HK-2 (cell line): ENCODE data around the gene POMT1.
"Not testable (repeated sequence)": the region's sequence is repeated elsewhere in the genome, so short reads cannot be mapped to it uniquely, and the experiment has no call there.

Experiments
- DNase-seq: peaks from one replicate; pipeline ENCODE4 v3.0.0-alpha.2; 2018; ENCODE audit not compliant: unreplicated experiment

POMT1 gene, protein sequence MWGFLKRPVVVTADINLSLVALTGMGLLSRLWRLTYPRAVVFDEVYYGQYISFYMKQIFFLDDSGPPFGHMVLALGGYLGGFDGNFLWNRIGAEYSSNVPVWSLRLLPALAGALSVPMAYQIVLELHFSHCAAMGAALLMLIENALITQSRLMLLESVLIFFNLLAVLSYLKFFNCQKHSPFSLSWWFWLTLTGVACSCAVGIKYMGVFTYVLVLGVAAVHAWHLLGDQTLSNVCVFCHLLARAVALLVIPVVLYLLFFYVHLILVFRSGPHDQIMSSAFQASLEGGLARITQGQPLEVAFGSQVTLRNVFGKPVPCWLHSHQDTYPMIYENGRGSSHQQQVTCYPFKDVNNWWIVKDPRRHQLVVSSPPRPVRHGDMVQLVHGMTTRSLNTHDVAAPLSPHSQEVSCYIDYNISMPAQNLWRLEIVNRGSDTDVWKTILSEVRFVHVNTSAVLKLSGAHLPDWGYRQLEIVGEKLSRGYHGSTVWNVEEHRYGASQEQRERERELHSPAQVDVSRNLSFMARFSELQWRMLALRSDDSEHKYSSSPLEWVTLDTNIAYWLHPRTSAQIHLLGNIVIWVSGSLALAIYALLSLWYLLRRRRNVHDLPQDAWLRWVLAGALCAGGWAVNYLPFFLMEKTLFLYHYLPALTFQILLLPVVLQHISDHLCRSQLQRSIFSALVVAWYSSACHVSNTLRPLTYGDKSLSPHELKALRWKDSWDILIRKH

DNA sequence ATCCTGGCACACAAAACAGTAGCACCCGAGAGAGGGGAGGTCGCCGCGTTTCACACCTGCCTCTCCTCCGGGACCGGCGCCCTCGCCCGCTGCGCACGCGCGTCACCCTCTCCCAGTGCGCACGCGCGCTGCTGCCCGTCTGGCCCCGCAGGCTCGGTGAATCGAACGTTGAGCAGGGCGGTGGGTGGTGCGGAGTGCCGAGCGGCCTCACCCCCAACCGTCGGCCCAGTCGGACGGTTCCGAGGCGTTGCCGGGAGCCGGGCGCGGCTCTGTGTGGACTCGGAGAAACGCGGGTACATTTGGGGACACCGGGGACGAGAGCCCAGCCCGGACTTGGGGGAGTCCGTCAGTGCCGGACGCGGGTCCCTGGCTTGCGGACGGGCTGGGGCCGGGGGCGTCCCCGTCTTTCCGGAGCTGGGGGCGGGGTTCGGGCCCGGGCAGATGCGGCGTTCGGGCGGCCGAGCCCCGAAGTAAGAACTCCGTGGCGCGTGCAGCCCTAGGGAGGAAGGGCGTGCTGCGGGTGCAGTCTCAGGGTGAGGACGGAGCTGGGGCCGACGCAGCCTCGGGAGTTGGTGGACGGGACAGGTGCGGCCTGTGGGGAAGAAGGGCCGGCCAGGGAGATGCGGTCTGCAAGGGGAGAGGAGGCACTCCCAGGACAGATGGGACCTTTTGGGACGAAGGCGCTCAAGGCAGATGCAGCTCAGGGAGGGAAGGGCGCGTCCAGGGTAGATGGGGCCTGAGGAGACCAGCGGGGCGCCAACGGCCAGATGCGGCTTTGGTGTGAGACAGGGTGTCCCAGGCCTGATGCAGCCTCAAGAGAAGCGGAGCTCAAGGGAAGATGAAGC lies at the start of gene POMT1:
Gene POMT1 (plus strand): TSS at position 138 of the 845 bp plus-strand sequence. CDS start 1,301 bp downstream, outside the sequence.
- DNase-seq: peak; percentile 88

DNA sequence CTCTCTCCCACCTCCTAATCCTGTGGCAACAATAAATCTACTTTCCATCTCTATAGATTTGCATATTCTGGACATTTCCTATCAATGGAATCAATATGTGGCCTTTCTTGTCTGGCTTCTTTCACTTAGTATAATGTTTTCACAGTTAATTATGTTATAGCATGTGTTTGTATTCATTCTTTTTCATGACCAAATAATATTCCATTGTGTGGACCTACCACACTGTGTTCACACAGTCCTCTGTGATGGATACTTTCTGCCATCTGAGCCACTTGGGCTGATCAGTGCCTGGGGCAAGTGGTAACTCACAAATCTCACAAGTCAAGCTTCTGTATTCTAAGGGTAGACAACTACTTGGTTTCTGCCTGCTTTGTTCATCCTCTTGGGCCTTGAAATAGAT lies 48.7 kb upstream of the POMT1 start:
- no peak for DNase-seq

DNA sequence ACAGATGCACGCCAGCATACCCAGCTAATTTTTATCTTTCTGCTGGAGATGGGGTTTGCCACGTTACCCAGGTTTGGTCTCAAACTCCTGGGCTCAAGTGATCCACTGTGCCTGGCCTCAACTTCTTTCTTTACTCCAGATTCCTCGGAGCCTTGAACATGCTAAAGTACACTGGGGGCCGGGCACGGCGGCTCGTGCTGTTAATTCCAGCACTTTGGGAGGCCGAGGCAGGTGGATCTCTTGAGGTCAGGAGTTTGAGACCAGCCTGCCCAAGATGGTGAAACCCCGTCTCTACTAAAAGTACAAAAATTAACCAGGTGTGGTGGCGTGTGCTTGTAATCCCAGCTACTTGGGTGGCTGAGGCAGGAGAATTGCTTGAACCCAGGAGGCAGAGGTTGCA lies 47.1 kb upstream of the POMT1 start:
- DNase-seq: not testable (repeated sequence)

DNA sequence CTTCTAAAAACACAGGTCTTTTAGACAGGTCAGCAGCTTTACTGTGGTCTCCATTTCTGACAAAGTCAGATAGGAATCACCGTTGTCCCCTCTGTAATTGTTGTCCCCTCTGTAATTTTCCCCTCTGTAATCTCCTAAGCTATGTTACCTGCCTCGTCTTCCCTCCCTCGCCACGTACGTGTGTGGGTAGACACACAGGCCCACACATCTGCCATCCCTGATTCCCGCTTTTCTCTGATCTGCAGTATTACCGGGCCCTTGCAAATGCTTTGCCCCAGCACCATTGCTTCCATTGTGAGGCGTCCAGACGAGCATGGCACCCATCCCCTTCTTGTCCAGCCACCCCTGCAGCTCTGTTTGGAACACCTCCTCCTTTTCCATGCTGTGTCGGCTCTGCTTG lies 45.0 kb upstream of the POMT1 start:
- DNase-seq: no peak

DNA sequence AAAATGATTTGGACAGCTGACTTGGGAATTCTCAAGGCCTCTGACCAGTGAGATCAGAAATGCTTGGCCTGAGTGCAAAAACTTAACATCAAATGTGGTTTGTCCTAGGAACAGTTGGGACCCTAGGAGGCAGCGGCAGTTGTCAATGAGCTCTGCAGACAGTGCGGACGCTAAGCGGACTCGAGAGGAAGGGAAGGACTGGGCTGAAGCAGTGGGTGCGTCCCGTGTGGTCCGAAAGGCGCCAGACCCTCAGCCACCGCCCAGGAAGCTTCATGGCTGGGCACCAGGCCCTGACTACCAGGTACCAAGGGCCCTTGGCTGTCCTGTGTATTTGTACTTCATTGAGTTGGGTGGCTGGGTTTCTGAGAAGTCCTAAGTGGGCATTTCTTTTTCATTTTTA lies 43.7 kb upstream of the POMT1 start:
- no peak for DNase-seq

DNA sequence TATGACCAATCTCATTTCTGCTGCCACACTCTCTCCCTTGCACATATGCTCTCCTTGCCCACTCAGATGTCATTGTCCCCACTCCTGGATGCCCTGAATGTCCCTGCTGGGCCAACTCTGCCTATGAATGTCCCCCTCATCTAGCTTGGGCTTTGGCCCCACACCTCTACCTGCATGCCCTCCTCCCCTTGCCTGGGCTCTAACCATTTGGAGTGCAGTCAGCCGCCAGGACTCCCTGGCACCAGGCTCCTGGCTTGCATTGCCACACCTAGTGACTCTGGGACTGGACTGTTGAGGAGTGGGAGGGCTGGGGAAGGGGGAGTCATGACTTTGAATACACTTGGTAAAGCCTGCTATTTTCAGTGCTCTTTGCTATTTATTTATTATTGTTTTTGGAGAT lies 41.6 kb upstream of the POMT1 start:
- DNase-seq: no peak

DNA sequence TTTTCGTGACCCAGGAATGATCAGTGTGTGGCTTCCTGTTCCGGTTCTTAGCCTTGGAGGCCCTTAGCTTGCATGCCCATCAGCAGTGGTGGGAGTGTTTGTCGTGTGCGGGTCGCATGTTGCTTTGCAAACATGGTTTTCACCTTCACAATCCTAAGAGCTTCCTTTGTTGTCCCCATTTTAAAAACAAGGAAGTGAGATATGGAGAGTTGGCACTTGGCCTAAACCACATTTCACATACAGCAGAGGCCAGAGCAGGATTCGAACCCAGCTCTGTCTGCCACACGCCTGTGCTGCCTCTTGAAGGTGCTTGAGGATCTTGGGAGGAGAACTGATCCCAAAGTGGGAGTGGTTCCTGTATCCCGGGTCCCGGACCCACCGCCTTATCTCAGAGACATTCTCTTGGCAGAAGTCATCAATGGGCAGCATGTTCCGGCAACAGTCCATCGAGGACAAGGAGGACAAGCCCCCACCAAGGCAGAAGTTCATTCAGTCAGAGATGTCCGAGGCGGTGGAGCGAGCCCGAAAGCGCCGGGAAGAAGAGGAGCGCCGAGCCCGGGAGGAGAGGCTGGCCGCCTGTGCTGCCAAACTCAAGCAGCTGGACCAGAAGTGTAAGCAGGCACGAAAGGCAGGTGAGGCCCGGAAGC lies 38.2 kb upstream of the POMT1 start:
- no peak for DNase-seq

DNA sequence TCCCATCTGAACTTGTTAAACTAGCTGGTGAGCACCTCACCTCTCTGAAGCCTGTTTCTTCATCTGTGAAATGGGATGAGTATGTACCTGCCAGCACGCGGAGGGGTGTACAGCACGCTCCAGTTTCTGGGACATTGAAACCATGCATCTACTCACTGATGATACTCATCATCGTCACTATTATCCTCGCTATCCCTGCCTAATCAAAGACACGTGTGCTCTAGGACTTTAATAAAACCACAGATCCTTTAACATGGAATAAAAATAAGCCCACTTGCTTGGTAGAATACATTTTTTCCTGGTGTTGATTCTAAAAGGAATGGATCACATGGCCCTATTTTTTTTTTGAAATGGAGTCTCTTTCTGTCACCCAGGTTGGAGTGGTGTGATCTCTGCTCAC lies 37.3 kb upstream of the POMT1 start:
- no peak for DNase-seq

DNA sequence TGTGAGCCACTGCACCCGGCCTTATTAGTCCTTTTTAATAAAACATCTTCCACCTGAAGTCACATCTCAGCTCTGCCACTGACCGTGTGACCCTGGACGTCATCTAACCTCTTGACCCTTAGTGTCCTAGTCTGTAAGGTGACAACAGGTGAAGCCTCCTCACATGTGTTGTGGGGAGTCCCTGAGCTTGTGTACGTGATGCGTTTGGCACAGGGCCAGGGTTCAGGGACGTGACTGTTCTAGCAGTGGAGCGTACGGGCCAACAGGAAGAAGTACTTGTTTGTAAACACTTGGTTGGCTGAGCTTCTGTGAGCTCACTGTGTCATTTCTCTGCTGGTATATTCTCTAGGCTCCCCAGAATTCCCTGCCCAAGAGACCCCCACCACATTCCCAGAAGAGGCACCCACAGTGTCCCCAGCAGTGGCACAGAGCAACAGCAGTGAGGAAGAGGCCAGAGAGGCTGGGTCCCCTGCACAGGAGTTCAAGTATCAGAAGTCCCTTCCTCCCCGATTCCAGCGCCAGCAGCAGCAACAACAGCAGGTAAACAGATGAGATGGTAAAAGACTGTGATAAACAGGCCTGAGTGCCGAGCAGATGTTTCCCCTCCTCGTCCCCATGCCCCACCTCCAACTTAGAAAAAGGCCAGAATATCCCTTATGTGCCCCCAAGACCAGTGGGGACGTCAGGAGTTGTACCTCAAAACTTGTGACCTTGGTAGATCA lies 35.3 kb upstream of the POMT1 start:
- no peak for DNase-seq

DNA sequence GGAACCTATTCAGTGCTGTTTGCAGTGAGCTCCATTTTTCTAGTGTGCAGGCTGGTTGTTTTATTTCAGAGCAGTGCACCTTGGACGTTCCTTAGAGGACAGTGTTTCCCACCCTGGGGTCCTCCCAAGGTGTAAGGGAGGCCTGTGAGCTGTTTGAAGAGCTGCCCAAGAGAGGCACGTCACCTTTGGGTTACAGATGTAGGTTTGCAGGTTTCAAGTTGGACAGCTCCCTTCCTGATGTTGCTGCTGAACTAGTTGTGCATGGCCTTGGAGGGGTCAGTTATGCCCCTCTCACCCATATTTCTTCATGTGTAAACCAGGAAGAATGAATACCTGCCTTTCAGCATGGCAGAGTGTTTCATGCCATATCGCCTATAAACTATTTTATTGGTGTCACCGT lies 34.7 kb upstream of the POMT1 start:
- no peak for DNase-seq

DNA sequence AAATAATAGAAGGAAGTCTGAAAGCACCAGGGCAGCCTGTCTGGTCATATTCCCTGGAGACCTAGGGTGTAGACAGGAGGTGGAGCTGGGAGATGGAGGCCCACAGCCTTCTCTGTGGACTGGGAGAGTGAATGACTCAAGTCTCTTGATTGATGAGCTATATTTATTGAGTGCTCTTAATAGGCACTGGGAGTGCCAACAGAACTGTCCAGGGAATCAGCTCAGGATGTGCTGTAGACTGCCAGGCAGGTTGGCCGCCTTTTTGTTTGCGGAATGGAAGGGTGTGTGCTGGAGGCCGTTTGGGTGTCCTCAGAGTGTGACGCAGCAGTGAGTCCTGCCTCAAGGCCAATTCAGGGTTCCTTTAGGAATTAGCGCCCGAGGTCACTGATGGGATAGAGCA lies 33.4 kb upstream of the POMT1 start:
- DNase-seq: no peak

DNA sequence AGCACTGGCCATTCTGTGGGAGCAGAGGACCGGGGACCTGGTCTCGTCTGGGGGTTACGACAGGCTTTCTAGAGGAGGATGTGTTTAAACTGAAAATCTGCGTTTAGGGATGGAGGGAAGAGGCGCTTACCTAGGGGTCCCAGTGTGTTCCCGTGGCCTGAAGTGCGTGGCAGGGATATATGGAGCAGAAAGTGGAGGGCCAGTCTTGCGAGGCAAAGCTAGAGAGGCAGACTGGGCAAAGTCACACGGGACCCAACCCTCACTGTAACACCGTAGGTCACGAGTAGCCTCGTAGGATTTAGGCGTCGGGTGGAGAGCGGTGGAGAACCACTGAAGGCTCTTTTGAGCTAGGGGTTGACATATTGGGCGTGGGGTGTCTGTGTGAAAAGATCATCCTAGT lies 32.8 kb upstream of the POMT1 start:
- no peak for DNase-seq

DNA sequence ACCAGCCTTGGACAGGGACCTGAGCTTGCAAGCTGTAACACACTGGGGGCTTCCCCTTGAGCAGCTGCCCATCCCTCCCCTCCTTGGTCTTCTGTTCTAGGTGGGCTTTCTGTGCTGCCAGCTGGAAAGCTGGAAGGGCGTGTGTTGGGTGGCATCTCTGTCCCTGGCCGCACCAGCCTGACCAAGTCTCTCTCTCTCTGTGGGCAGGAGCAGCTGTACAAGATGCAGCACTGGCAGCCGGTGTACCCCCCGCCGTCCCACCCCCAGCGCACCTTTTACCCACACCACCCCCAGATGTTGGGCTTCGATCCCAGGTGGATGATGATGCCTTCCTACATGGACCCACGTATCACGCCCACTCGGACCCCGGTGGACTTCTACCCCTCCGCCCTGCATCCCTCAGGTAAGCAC lies 32.1 kb upstream of the POMT1 start:
- no peak for DNase-seq

DNA sequence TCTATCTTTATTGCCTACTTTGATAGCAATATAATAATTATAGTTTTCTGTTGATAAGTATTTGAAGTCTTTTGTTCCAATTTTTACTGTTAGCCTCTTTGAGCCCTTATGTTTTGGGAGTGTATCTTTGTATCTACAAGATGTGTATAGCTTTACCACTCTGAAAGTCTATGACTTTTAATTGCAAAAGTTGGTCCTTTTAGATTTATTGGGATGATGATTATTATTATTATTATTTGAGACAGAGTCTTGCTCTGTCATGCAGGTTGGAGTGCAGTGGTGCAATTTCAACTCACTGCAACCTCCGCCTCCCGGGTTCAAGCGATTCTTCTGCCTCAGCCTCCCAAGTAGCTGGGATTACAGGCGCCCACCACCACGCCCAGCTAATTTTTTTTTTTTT lies 30.6 kb upstream of the POMT1 start:
- not testable (repeated sequence) for DNase-seq

DNA sequence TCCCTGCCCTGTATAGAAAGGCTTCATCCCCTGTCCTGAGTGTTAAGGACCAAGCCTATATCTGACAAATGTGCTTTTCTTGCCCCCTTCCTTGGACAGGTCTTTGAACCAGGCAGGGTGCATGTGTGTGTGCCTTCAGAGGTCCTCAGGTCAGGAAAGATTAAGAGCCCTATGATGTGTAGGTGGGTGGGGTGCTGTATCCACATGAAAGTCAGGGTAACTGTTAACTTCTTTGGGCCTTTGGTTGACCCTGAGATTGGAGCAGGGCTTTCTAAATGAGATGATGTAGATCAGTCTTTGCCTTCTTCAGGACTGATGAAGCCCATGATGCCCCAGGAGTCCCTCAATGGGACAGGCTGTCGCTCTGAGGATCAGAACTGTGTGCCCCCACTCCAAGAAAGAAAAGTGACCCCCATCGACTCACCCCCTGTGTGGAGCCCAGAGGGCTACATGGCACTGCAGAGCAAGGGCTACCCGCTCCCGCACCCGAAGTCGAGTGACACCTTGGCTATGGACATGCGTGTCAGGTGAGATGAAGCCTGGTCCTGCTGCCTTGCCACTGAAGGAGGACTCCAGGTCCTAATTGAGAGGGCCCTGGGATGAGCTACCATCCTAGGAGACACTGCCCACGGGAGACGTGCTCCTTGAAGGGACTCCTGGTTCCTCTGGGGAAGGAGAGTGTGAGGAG lies 29.4 kb upstream of the POMT1 start:
- DNase-seq: no peak

DNA sequence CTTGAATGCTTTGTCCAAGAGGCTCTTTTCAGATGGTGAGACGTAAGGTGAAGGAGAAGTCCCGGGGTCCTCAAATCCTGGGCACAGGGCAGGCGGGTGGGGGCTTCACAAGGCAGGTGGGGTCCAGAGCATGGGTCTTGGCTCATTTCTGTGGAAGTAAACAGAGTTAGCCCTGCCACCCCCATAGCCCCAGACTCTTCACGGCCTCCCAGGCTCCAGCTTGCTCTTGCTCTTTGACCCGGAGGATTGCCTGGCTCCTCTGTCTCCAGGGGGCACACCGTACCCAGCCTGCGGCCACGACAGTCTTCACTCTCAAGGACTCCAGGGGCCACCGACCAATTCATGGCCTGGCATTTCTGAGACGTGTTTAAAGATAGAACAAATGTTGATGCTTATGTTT lies 28.8 kb upstream of the POMT1 start:
- no peak for DNase-seq

DNA sequence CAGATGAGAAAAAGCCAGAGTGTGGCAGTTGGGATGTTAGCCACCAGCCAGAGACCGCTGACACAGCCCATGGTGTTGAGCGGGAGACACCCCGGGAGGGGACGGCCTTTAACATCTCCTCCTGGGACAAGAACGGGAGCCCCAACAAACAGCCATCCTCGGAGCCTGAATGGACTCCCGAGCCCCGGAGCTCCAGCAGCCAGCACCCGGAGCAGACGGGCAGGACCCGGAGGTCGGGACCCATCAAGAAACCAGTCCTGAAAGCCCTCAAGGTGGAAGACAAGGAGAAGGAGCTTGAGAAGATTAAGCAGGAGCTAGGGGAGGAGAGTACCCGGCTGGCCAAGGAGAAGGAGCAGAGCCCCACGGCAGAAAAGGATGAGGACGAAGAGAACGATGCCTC lies 28.0 kb upstream of the POMT1 start:
- DNase-seq: no peak

DNA sequence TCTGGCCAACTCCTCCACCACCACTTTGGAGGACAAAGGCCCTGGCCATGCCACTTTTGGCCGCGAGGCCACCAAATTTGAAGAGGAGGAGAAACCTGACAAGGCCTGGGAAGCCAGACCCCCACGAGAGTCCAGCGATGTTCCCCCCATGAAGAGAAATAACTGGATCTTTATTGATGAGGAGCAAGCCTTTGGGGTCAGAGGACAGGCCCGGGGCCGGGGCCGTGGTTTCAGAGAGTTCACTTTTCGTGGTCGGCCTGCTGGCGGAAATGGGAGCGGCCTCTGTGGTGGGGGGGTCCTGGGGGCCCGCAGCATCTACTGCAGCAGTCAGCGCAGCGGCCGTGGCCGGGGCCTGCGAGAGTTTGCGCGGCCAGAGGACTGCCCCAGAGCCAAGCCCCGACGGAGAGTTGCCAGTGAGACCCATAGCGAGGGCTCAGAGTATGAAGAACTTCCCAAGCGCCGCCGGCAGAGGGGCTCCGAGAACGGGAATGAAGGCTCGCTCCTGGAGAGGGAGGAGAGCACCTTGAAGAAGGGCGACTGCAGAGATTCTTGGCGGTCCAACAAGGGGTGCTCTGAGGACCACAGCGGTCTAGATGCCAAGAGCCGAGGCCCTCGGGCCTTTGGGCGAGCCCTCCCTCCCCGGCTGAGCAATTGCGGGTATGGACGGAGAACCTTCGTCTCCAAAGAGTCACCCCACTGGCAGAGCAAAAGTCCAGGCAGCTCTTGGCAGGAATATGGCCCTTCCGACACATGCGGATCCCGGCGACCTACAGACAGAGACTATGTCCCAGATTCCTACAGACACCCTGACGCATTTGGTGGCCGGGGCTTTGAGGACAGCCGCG lies 27.4 kb upstream of the POMT1 start:
- DNase-seq: no peak

DNA sequence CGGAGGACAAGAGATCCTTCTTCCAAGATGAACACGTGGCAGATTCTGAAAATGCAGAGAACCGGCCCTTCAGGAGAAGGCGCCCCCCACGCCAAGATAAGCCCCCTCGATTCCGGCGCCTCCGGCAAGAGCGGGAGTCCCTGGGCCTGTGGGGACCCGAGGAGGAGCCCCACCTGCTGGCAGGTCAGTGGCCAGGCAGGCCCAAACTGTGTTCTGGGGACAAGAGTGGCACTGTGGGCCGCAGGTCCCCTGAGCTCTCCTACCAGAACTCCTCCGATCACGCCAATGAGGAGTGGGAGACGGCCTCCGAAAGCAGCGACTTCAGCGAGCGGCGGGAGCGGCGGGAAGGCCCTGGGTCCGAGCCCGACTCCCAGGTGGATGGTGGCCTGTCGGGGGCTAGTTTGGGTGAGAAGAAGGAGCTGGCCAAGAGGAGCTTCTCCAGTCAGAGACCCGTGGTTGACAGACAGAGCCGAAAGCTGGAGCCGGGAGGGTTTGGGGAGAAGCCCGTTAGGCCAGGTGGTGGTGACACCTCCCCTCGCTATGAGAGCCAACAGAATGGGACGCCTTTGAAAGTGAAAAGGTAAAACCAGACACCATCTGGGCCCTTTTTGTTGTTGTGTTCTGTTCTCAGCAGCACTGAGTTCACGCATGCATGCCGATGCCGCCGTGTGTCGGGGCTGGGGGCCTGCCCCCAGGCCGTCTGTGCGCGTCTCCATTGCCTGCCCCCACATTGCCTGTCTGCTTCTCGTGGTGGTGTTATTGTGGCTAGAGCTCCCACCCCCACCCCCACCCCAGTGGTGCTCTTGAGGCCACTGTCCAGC lies 26.6 kb upstream of the POMT1 start:
- no peak for DNase-seq
